Activated CD4-positive, alpha-beta T cell treated with anti-CD3 and anti-CD28 coated beads, Interleukin-2, amount 10 ng/mL, durations not matched to agents 24 days and 14 days (primary cell): Measurements from ENCODE around the gene HPN. TPM values are rescaled to one million over a fixed set of nuclear protein-coding genes. Genes with fewer than 3 reads are reported as not detected.

ENCODE experiments used
- DNase-seq: peaks from one replicate; pipeline ENCODE4 v3.0.0; 2022
- H3K27ac Mint-ChIP-seq: one replicate; pipeline ENCODE4 v1.8.0; 2022; ENCODE audit warnings: mild to moderate bottlenecking, mixed read lengths
- H3K27me3 Mint-ChIP-seq: one replicate; pipeline ENCODE4 v1.8.0; 2022; ENCODE audit warnings: mixed read lengths
- H3K36me3 Mint-ChIP-seq: one replicate; pipeline ENCODE4 v1.8.0; 2022; ENCODE audit warnings: low read depth, mild to moderate bottlenecking, mixed read lengths
- H3K4me1 Mint-ChIP-seq: one replicate; pipeline ENCODE4 v1.8.0; 2021; ENCODE audit warnings: mixed read lengths
- H3K4me3 Mint-ChIP-seq: one replicate; pipeline ENCODE4 v1.8.0; 2022; ENCODE audit warnings: mild to moderate bottlenecking, moderate library complexity, mixed read lengths
- H3K9me3 Mint-ChIP-seq: one replicate; pipeline ENCODE4 v1.8.0; 2021; ENCODE audit warnings: mixed read lengths
- intact Hi-C: fragments of 100-400 bp; cut with micrococcal nuclease; formaldehyde crosslinking; loops from one replicate; pipeline ENCODE4 v1.15.1; 2023
- total RNA-seq: library from RNA; stranded (reverse); gene quantifications from 2 replicates; pipeline ENCODE4 v1.2.3, GENCODE V29; 2022

The HPN gene
- total RNA-seq, 1 donor from 2014 or later = 0.09 TPM

- no peaks in the 10 kb centered on the region for H3K9me3 Mint-ChIP-seq
- H3K36me3 Mint-ChIP-seq = no peaks in the 10 kb centered on the region
- DNase-seq = no peak
- intact Hi-C loops = no loop called here
- peaks cover 1% of the 10 kb centered on the region for H3K4me1 Mint-ChIP-seq
- no peak overlapping the region for H3K4me3 Mint-ChIP-seq
- H3K27me3 Mint-ChIP-seq = no peaks in the 10 kb centered on the region
- no peak overlapping the region for H3K27ac Mint-ChIP-seq
Measured at GRCh38 chr19:35075202-35076025, 33.9 kb downstream of the HPN start.

- no peak for DNase-seq
- Mint-ChIP-seq H3K9me3 (no peaks in the 10 kb centered on the region), H3K4me1 (peaks cover 1% of the 10 kb centered on the region), H3K36me3 (no peaks in the 10 kb centered on the region), H3K4me3 (no peak overlapping the region), H3K27me3 (no peaks in the 10 kb centered on the region), H3K27ac (no peak overlapping the region)
- intact Hi-C loops = no loop called here
Measured at GRCh38 chr19:35076026-35076370, 34.5 kb downstream of the HPN start.

- no peaks in the 10 kb centered on the region for H3K27me3 Mint-ChIP-seq
- H3K4me3 Mint-ChIP-seq = no peak overlapping the region
- H3K4me1 Mint-ChIP-seq = peaks cover 1% of the 10 kb centered on the region
- H3K27ac Mint-ChIP-seq = no peak overlapping the region
- intact Hi-C loops = no loop called here
- no peaks in the 10 kb centered on the region for H3K36me3 Mint-ChIP-seq
- H3K9me3 Mint-ChIP-seq = no peaks in the 10 kb centered on the region
- no peak for DNase-seq
Measured at GRCh38 chr19:35076657-35077056, 35.1 kb downstream of the HPN start.

- intact Hi-C loops = no loop called here
- peaks cover 1% of the 10 kb centered on the region for H3K4me1 Mint-ChIP-seq
- H3K27ac Mint-ChIP-seq = no peak overlapping the region
- H3K4me3 Mint-ChIP-seq = no peak overlapping the region
- H3K36me3 Mint-ChIP-seq = no peaks in the 10 kb centered on the region
- no peak for DNase-seq
- no peaks in the 10 kb centered on the region for H3K9me3 Mint-ChIP-seq
- no peaks in the 10 kb centered on the region for H3K27me3 Mint-ChIP-seq
Measured at GRCh38 chr19:35077411-35078223, 36.1 kb downstream of the HPN start.

GRCh38 chr19:35079826-35080225 lies 38.3 kb downstream of the HPN start:
- Mint-ChIP-seq H3K9me3 (no peaks in the 10 kb centered on the region), H3K36me3 (no peaks in the 10 kb centered on the region)

GRCh38 chr19:35080613-35081170 lies 39.2 kb downstream of the HPN start:
- intact Hi-C loops = no loop called here
- no peak for DNase-seq
- no peaks in the 10 kb centered on the region for H3K9me3 Mint-ChIP-seq
- no peak overlapping the region for H3K4me3 Mint-ChIP-seq
- H3K36me3 Mint-ChIP-seq = no peaks in the 10 kb centered on the region
- H3K27ac Mint-ChIP-seq = no peak overlapping the region
- no peaks in the 10 kb centered on the region for H3K4me1 Mint-ChIP-seq
- H3K27me3 Mint-ChIP-seq = no peaks in the 10 kb centered on the region

More at GRCh38 chr19:35079826-35080225, 38.3 kb downstream of the HPN start:
- H3K4me3 Mint-ChIP-seq = no peak overlapping the region
- no peaks in the 10 kb centered on the region for H3K27me3 Mint-ChIP-seq
- no peak overlapping the region for H3K27ac Mint-ChIP-seq
- peaks cover 1% of the 10 kb centered on the region for H3K4me1 Mint-ChIP-seq
- intact Hi-C loops = no loop called here
- DNase-seq = no peak

- Mint-ChIP-seq H3K27ac (no peak overlapping the region), H3K4me1 (no peaks in the 10 kb centered on the region), H3K27me3 (no peaks in the 10 kb centered on the region), H3K36me3 (no peaks in the 10 kb centered on the region), H3K4me3 (no peak overlapping the region), H3K9me3 (no peaks in the 10 kb centered on the region)
- intact Hi-C loops = no loop called here
- DNase-seq = no peak
Measured at GRCh38 chr19:35081201-35081600, 39.7 kb downstream of the HPN start.

GRCh38 chr19:35083691-35084508 lies 42.4 kb downstream of the HPN start:
- Mint-ChIP-seq H3K27me3 (no peaks in the 10 kb centered on the region), H3K4me1 (no peaks in the 10 kb centered on the region), H3K4me3 (no peak overlapping the region), H3K36me3 (no peaks in the 10 kb centered on the region), H3K27ac (no peak overlapping the region), H3K9me3 (no peaks in the 10 kb centered on the region)
- DNase-seq = no peak
- intact Hi-C loops = no loop called here

- Mint-ChIP-seq H3K36me3 (no peaks in the 10 kb centered on the region), H3K27ac (no peak overlapping the region), H3K4me1 (no peaks in the 10 kb centered on the region), H3K4me3 (no peak overlapping the region), H3K27me3 (no peaks in the 10 kb centered on the region), H3K9me3 (no peaks in the 10 kb centered on the region)
- DNase-seq = no peak
- intact Hi-C loops = no loop called here
Measured at GRCh38 chr19:35084509-35084762, 42.9 kb downstream of the HPN start.

GRCh38 chr19:35085947-35086346 lies 44.4 kb downstream of the HPN start:
- Mint-ChIP-seq H3K4me1 (no peaks in the 10 kb centered on the region), H3K4me3 (no peak overlapping the region), H3K27me3 (peaks cover 3% of the 10 kb centered on the region), H3K27ac (no peak overlapping the region), H3K36me3 (no peaks in the 10 kb centered on the region), H3K9me3 (no peaks in the 10 kb centered on the region)
- intact Hi-C loops = no loop called here
- no peak for DNase-seq

GRCh38 chr19:35086455-35086854 lies 44.9 kb downstream of the HPN start:
- intact Hi-C loops = no loop called here
- peaks cover 3% of the 10 kb centered on the region for H3K27me3 Mint-ChIP-seq
- H3K4me3 Mint-ChIP-seq = no peak overlapping the region
- H3K4me1 Mint-ChIP-seq = no peaks in the 10 kb centered on the region
- no peaks in the 10 kb centered on the region for H3K9me3 Mint-ChIP-seq
- H3K36me3 Mint-ChIP-seq = no peaks in the 10 kb centered on the region
- no peak overlapping the region for H3K27ac Mint-ChIP-seq
- DNase-seq = no peak

- H3K36me3 Mint-ChIP-seq = no peaks in the 10 kb centered on the region
- H3K27me3 Mint-ChIP-seq = peaks cover 3% of the 10 kb centered on the region
- H3K9me3 Mint-ChIP-seq = no peaks in the 10 kb centered on the region
- no peak overlapping the region for H3K4me3 Mint-ChIP-seq
- H3K27ac Mint-ChIP-seq = no peak overlapping the region
- DNase-seq = no peak
- intact Hi-C loops = no loop called here
- H3K4me1 Mint-ChIP-seq = no peaks in the 10 kb centered on the region
Measured at GRCh38 chr19:35087393-35087792, 45.9 kb downstream of the HPN start.

- intact Hi-C loops = no loop called here
- Mint-ChIP-seq H3K4me1 (no peaks in the 10 kb centered on the region), H3K9me3 (no peaks in the 10 kb centered on the region), H3K27ac (no peak overlapping the region), H3K27me3 (peaks cover 3% of the 10 kb centered on the region), H3K36me3 (no peaks in the 10 kb centered on the region), H3K4me3 (no peak overlapping the region)
- DNase-seq = no peak
Measured at GRCh38 chr19:35088131-35088913, 46.8 kb downstream of the HPN start.
